ENCODE results near the gene BMPR1B. TPM values are rescaled to one million over a fixed set of nuclear protein-coding genes. Genes with fewer than 3 reads are reported as not detected.

BMPR1B gene
- total RNA-seq, 1 donor from 2014 or later, result 0.20 TPM

DNA sequence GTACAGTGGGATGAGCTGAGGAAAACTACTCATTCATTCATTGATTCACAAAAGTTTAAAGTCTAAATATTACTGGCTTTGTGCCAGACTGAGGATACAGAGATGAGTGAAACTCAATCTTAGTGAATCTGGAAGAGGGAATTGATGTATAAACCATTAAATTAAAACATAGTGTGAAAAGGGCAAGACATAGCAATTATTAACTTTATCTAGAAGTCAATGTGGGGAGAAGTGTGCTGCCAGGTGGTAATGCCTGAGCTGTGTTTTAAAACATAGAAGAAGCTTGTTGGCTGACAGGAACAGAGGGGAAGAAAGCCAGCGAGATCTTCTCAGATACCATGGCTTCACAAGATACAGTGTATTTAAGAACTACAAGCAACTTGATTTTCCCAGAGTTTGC lies 153.4 kb downstream of the BMPR1B start:
- DNase-seq (ENCODE audit: low read depth in 2 of 2), result no peak

DNA sequence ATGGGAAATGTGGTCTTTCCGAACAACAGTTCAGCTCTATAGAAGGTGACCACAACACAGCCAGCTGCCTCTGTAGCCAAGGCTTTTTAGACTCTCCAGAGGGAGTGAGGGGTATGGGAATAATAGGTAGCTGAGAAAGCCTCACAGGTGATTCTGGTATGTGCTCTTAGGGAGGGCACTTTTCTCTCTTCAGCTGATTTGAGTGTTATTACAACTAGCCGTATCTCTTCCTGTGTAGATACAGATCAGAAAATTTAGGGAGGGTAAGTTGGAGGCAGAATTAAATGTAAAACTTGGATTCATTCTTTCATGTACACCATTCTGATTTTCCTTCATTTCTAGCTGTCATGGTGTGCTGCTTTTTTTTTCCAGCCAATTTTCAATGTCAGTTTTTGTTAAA lies 154.9 kb downstream of the BMPR1B start:
- no peak for DNase-seq (ENCODE audit: low read depth in 2 of 2)

DNA sequence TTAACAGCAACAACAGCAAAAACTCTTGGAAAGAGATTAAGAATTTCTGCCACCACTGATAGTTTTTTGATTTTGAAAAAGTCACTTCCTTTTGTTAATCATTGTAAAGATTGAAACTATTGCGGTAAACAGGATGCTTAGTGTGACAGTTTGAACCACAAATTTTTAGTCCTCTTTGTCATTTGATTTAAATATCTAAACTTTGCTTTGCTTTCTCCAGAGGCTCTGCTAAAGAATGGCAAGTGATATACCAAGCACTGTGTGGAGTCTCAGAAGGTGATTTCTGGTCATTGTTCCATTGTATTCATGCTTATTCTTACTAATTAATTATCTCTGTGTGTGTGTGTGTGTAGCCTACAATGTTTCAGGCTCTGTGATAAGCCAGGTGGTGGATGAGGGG lies 155.6 kb downstream of the BMPR1B start:
- DNase-seq (ENCODE audit: low read depth in 2 of 2), result no peak

DNA sequence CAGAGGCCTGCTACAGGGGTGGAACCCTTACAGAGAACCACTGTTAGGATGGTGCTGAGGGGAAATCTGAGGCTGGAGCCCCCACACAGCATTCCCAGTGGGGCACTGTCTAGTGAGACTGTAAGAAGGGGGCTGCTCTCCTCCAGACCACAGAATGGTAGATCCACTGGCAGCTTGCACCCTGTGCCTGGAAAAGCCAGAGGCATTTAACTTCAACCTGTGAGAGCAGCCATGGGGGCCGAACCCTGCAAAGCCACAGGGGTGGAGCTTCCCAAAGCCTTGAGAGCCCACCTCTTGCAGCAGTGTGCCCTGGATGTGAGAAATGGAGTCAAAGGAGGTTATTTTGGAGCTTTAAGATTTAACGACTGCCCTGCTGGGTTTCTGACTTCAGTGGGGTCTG lies 159.4 kb downstream of the BMPR1B start:
- no peak for DNase-seq (ENCODE audit: low read depth in 2 of 2)

- no peak for DNase-seq (ENCODE audit: low read depth in 2 of 2)
Observed at GRCh38 chr4:94918543-94918942, 160.8 kb downstream of the BMPR1B start.

DNA sequence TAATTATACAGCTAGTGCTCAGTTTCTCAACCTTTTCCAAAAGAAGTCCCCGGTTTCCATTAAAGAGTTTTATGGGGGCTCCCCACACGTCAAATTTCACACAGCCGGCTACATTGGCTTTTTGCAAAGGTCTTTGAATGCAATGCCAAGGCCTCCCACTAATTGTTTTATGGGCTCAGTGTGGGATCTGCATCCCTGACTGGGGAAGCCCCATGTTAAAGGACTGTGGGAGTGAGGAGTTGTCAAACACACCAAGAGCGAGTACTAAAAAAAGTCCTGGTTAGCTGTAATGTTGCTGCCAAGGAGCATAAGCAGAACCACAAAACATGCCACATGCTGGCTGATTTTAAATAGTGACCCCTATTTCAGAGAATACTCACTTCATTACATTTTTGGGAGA lies 162.6 kb downstream of the BMPR1B start:
- DNase-seq (ENCODE audit: low read depth in 2 of 2), result no peak

DNA sequence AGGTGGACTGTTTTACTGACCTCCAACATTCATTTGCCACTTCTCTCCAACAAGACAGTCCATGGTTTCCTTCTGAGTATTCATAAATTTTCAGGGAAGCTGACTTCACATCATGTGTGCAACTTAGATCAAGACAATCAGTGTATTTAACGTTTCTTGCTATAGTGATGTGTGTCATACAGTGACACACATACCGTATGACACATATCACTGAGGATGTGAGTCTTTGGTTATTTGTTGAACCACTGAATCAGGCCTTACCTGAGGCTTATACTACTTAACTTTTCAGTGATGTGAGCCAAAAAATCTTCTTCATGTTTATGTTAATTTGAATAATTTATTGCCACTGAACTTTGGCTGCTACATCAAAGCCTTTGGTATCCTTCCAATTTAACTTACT lies 166.8 kb downstream of the BMPR1B start:
- no peak for DNase-seq (ENCODE audit: low read depth in 2 of 2)

- no peak for DNase-seq (ENCODE audit: low read depth in 2 of 2)
Observed at GRCh38 chr4:94925764-94926347, 168.1 kb downstream of the BMPR1B start.

GRCh38 chr4:94926936-94927335 lies 169.2 kb downstream of the BMPR1B start:
- DNase-seq (ENCODE audit: low read depth in 2 of 2), result no peak

- DNase-seq (ENCODE audit: low read depth in 2 of 2), result no peak
Observed at GRCh38 chr4:94927696-94928095, 169.9 kb downstream of the BMPR1B start.

DNA sequence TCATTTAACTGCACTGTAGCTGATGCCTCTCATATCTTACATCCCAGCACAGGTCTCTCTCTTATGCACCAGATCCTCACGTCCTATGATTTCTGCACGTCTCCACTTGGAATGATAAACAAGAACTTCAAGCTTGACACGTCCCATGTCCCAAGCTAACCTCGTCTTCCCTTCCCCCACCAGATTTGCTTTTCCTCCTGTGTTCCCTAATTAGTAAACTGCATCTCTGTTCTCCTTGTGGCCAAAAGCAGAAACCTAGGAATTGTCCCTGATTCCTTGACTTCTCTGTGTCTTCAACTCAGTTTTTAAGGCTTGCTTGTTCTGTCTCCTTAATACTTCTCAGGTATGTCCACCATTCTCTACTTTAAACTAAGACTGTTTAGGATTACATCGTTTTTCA lies 171.9 kb downstream of the BMPR1B start:
- DNase-seq (ENCODE audit: low read depth in 2 of 2), result no peak

- no peak for DNase-seq (ENCODE audit: low read depth in 2 of 2)
Observed at GRCh38 chr4:94931626-94932025, 173.9 kb downstream of the BMPR1B start.

GRCh38 chr4:94932366-94932765 lies 174.6 kb downstream of the BMPR1B start:
- no peak for DNase-seq (ENCODE audit: low read depth in 2 of 2)

DNA sequence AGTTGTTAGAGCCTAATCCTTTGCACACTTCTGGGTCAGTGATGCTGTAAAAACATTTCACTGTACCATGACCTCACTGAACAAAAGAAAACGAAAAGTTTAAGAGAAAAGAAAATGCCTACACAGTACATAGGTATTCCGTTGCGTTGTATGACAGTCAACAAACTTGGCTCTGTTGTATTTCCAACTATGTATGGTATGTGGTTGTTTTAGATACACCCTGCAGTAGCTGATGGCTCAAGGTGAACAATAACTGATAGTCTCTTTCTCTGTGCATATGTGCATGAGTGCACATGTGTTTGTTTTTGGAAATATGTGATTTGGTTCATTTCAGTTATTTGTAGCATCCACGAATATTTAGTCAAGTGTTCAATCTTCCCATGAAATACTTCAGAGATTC lies 176.0 kb downstream of the BMPR1B start:
- no peak for DNase-seq (ENCODE audit: low read depth in 2 of 2)

DNA sequence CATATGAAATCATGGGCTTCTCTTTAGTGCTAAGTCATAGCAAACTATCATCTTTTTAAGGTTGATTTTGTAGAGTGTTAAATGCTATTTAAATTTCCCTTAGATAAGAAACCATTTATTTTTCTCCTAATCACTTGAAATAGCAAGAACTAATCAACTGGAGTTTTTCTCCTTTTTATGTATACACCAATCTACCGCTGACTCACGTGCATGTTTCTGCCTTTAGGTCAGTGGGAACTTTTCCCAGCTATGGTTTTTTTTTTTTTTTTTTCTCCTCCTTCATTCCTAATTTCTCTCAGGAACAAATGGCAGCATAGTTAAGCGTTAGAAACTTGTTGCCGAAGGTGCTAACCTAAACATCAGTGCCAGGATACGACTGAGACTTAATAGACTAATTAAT lies 176.4 kb downstream of the BMPR1B start:
- no peak for DNase-seq (ENCODE audit: low read depth in 2 of 2)

DNA sequence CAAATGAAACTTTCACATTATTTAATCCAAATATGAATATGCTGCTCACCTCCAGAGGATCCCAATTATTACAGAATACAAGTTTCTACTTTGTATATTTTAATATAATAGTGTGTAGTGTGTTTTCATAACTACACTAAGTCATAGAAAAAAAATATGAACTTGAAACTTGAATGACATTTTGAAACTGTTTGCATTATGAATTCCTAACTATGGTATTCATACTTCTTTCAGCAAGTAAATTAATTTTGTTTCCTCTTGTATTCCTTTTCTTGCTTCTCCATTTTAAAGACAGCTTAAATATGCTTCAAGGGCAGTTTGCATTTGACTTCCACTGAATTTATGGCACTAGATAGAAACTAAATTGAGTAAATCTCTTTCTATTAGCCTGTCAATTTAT lies 177.1 kb downstream of the BMPR1B start:
- no peak for DNase-seq (ENCODE audit: low read depth in 2 of 2)

DNA sequence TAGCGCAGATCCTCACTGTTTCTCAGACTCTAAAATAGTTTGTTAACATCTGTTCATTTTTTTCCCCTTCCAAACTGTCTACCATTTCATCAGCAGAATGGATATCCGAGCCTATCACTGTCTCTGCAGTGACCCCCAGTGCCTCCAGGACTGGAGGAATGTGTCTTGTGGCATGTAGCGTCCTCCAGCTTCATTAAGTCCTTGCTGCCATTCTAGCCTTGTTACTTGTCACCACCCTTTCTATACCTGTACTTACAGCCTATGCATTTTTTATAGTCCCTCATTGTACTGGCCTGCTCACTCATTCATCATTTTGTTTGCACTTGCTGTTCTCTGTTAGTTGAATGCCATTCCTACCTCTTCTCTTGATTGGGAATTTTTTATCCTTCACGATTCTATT lies 179.1 kb downstream of the BMPR1B start:
- no peak for DNase-seq (ENCODE audit: low read depth in 2 of 2)

- no peak for DNase-seq (ENCODE audit: low read depth in 2 of 2)
Observed at GRCh38 chr4:94939791-94940519, 182.2 kb downstream of the BMPR1B start.

DNA sequence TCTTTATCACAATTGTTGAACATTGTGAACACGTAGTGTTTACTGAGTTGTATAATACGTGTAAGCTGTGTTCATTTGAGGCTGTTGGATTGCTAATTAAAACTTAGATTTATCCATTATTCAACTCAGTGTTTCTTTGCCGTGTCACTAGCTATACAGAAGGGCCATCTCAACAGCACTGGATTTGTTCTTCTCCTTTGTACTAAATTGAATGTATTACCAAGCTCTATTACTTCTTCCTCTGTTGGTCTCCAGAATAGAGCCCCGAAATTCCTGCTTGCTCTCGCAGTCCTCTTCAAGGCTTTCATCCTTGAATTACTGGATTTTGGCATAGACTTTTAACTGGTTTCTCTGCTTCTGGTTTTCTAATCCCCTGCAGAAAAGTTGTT lies 182.8 kb downstream of the BMPR1B start:
- no peak for DNase-seq (ENCODE audit: low read depth in 2 of 2)

DNA sequence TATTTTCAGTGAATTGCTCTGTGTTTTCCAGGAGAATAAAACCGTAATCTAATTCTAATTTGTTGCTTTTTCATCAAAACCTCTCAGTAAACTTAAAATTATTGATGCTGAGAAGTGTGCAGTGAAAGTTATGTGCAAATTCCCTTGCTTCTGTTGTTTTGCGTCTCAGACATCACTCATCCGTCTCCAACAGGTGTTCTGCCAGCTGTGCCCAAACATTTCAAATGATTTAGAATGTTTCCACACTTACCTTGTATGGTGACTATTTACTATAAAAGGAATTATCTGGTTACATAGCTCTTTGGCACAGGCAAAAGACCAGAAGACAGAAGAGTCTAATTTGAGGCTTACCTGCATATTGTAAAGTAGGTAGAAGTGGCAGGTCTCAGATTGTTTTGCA lies 184.0 kb downstream of the BMPR1B start:
- DNase-seq (ENCODE audit: low read depth in 2 of 2), result no peak

- no peak for DNase-seq (ENCODE audit: low read depth in 2 of 2)
Observed at GRCh38 chr4:94944726-94945125, 187.0 kb downstream of the BMPR1B start.

DNA sequence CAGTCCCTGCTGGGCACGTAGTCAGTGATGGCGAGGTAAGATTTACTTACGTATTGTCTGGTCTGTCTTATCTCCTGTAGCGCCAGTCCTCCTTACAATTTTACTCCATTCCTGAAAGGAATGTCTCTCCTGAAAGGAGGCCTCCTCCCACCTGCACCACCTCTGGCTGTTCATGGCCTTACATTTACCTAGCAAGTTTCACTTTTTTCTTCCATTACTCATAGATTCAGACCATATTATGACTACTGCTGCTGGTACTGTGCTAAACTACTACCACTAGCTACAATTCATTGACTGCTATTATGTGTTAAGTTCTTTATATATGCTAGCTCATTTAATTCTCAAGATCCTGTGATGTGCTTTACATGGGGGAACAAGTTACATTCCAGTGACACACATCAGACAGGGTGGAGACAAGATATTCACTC lies 189.9 kb downstream of the BMPR1B start:
- no peak for DNase-seq (ENCODE audit: low read depth in 2 of 2)

- DNase-seq (ENCODE audit: low read depth in 2 of 2), result no peak
Observed at GRCh38 chr4:94954251-94954650, 196.5 kb downstream of the BMPR1B start.

- DNase-seq (ENCODE audit: low read depth in 2 of 2), result no peak
Observed at GRCh38 chr4:94957030-94957429, 199.3 kb downstream of the BMPR1B start.

All from lung microvascular endothelial cell (primary cell).